K562 (cell line): ENCODE data around the gene SERINC3. TPM values are rescaled to one million over a fixed set of nuclear protein-coding genes. Genes with fewer than 3 reads are reported as not detected.

Experiments used
- ATAC-seq: fragments of 200-7000 bp; cut with Tn5 transposase; 3 replicates; pipeline ENCODE4 v1.9.1; 2020; ENCODE audit warnings: moderate library complexity
- BruUV-seq: library from RNA; stranded (reverse); fragments of 400-500 nt; replicated peaks from 2 replicates; lab custom pipeline; 2021; lab: Mats Ljungman, UMichigan
- CTCF ChIA-PET: fragments of 300-600 bp; formaldehyde crosslinking; extraction: SDS; loops from one replicate; lab custom pipeline; 2021; ENCODE audit warnings: low intra/inter-chr PET ratio; lab: Yijun Ruan, JAX
- POLR2A ChIA-PET: fragments of 300-600, 350-650 bp; sonication (Branson Sonifier 250); formaldehyde crosslinking; extraction: SDS; loops from one replicate; lab custom pipeline; 2021; ENCODE audit warnings: antibody characterized with exemption, inconsistent platforms; lab: Yijun Ruan, JAX
- DNase-seq, 4 experiments: peaks; one replicate each; pipeline versions ENCODE4 v3.0.0 to v3.0.0-alpha.2; 2011 to 2018; ENCODE audit warnings: low spot score in 3 of 4, mixed read lengths in 3 of 4; ENCODE audit errors: extremely low read depth in 1 of 4
- FAIRE-seq: peaks from 2 replicates; lab custom pipeline; 2011; peaks lifted over from hg19 to GRCh38; lab: Jason Lieb, UNC
- H2AFZ ChIP-seq: 2 replicates; pipeline ENCODE4 v1.6.0; 2011; ENCODE audit warnings: low read depth, low read length, control low read depth, inconsistent platforms
- H3K27ac ChIP-seq: fragments of 200-600 bp; 3 replicates; pipeline ENCODE4 v1.8.0; 2011; ENCODE audit warnings: low read depth, mild to moderate bottlenecking, control low read depth, inconsistent platforms, low read length, moderate library complexity, mixed read lengths; ENCODE audit errors: extremely low read depth
- H3K27me3 ChIP-seq, 2 experiments: fragments of 300-600 bp in 1 of 2; 2 replicates in 1 of 2; 3 replicates in 1 of 2; pipeline versions ENCODE4 v1.6.0 to v1.8.0; 2011; ENCODE audit warnings: inconsistent platforms in 2 of 2, low read length in 2 of 2, mild to moderate bottlenecking in 1 of 2, mixed read lengths in 1 of 2, moderate library complexity in 1 of 2; ENCODE audit not compliant: control insufficient read depth in 2 of 2, insufficient read depth in 2 of 2
- H3K36me3 ChIP-seq: fragments of 300-600 bp; 3 replicates; pipeline ENCODE4 v1.8.0; 2011; ENCODE audit warnings: mild to moderate bottlenecking, low read length, inconsistent platforms; ENCODE audit not compliant: control insufficient read depth, insufficient read depth
- H3K4me1 ChIP-seq, 2 experiments: fragments of 200-600 bp in 1 of 2; replicated peaks in 1 of 2; 2 replicates in 1 of 2; 3 replicates in 1 of 2; pipeline versions ENCODE4 v1.5.1 to v1.8.0; 2011; ENCODE audit warnings: inconsistent platforms in 2 of 2, low read length in 2 of 2, mild to moderate bottlenecking in 1 of 2, mixed read lengths in 1 of 2, moderate library complexity in 1 of 2; ENCODE audit not compliant: control insufficient read depth in 2 of 2, insufficient read depth in 2 of 2
- H3K4me2 ChIP-seq: 2 replicates; pipeline ENCODE4 v1.6.1; 2011; ENCODE audit warnings: low read length, control low read depth, inconsistent platforms, mixed read lengths; ENCODE audit not compliant: insufficient read depth
- H3K4me3 ChIP-seq: fragments of 200-600 bp; sonication (generic), shearing (Covaris generic); 2 replicates; pipeline ENCODE4 v1.5.1; 2016; ENCODE audit warnings: control low read depth, inconsistent platforms
- H3K79me2 ChIP-seq: fragments of 200-600 bp; 3 replicates; pipeline ENCODE4 v1.8.0; 2011; ENCODE audit warnings: low read length, inconsistent platforms; ENCODE audit not compliant: control insufficient read depth, insufficient read depth
- H3K9ac ChIP-seq, 2 experiments: 2 replicates each; pipeline versions ENCODE4 v1.6.0 to v1.6.1; 2011; ENCODE audit warnings: low read depth in 2 of 2, low read length in 2 of 2, control low read depth in 1 of 2, inconsistent platforms in 1 of 2, mild to moderate bottlenecking in 1 of 2, mixed read lengths in 1 of 2; ENCODE audit not compliant: insufficient read depth in 1 of 2
- H3K9me1 ChIP-seq: one replicate; pipeline ENCODE4 v1.6.0; 2011; ENCODE audit warnings: inconsistent platforms, mild to moderate bottlenecking, low read length, moderate library complexity; ENCODE audit not compliant: control insufficient read depth, insufficient read depth
- H3K9me3 ChIP-seq: replicated peaks from 2 replicates; pipeline ENCODE4 v1.5.1; 2011; ENCODE audit warnings: low read depth, low read length, inconsistent platforms; ENCODE audit not compliant: control insufficient read depth, insufficient read depth
- H4K20me1 ChIP-seq: replicated peaks from 2 replicates; pipeline ENCODE4 v1.6.1; 2011; ENCODE audit warnings: low read length, inconsistent platforms, mixed read lengths; ENCODE audit not compliant: control insufficient read depth, insufficient read depth
- ARID1B ChIP-seq: fragments of 450-650 bp; IDR thresholded peaks from 2 replicates; pipeline ENCODE4 v1.6.1; 2016; ENCODE audit warnings: antibody characterized with exemption, mild to moderate bottlenecking, inconsistent platforms
- CEBPB ChIP-seq: fragments of 450-650 bp; IDR thresholded peaks from 2 replicates; pipeline ENCODE4 v1.6.1; 2016; ENCODE audit warnings: missing genetic modification characterization, missing compliant biosample characterization
- CREB3 ChIP-seq: fragments of 450-650 bp; conservative IDR thresholded peaks from 2 replicates; pipeline ENCODE4 v1.6.1; 2016; ENCODE audit warnings: missing genetic modification characterization, low read depth, mild to moderate bottlenecking, missing compliant biosample characterization, moderate library complexity
- EP300 ChIP-seq: IDR thresholded peaks from 2 replicates; pipeline ENCODE4 v1.6.1; 2012; ENCODE audit warnings: low read length, improper control_type of control experiment
- HINFP ChIP-seq: fragments of 450-650 bp; conservative IDR thresholded peaks from 2 replicates; pipeline ENCODE4 v1.6.1; 2016; ENCODE audit warnings: missing genetic modification characterization, low read depth, mild to moderate bottlenecking, control low read depth, missing compliant biosample characterization
- KLF1 ChIP-seq: fragments of 450-650 bp; IDR thresholded peaks from 2 replicates; pipeline ENCODE4 v1.6.1; 2016; ENCODE audit warnings: missing genetic modification characterization, missing compliant biosample characterization
- NCOR1 ChIP-seq: fragments of 450-650 bp; IDR thresholded peaks from 2 replicates; pipeline ENCODE4 v1.6.1; 2016; ENCODE audit warnings: mild to moderate bottlenecking, moderate library complexity
- PTTG1 ChIP-seq: fragments of 450-650 bp; IDR thresholded peaks from 2 replicates; pipeline ENCODE4 v1.6.1; 2016; ENCODE audit warnings: low read depth, mild to moderate bottlenecking, missing genetic modification characterization, missing compliant biosample characterization
- RUNX1 ChIP-seq: sonication (generic); IDR thresholded peaks from 2 replicates; pipeline ENCODE4 v1.6.1; 2016; ENCODE audit warnings: antibody characterized with exemption, low read depth
- TCF3 ChIP-seq: sonication (generic); formaldehyde crosslinking; IDR thresholded peaks from 2 replicates; pipeline ENCODE4 v1.4.0; 2020; ENCODE audit warnings: mild to moderate bottlenecking, missing genetic modification reagents
- ZMIZ1 ChIP-seq, 2 experiments: fragments of 150-350 bp in 1 of 2; IDR thresholded peaks; 2 replicates each; pipeline ENCODE4 v1.6.1; 2012 to 2016; ENCODE audit warnings: low read depth in 2 of 2, low read length in 2 of 2, mild to moderate bottlenecking in 1 of 2, moderate library complexity in 1 of 2
- ZNF589 ChIP-seq: fragments of 200-800 bp; sonication (Bioruptor generic); IDR thresholded peaks from 2 replicates; pipeline ENCODE4 v1.6.1; 2016; ENCODE audit warnings: low read depth, missing genetic modification characterization, missing compliant biosample characterization
- ZNF644 ChIP-seq: fragments of 200-800 bp; sonication (Bioruptor generic); IDR thresholded peaks from 2 replicates; pipeline ENCODE4 v1.6.1; 2016; ENCODE audit warnings: low read depth, missing genetic modification characterization, missing compliant biosample characterization
- WGBS: fragments of 100-300 bp; shearing (Covaris generic); methylation state at CpG from one replicate; pipeline ENCODE4 v1.1.6; 2016; ENCODE audit warnings: low coverage, mixed read lengths; ENCODE audit not compliant: insufficient coverage; ENCODE audit errors: missing lambda C conversion rate; 5-methylcytosine and 5-hydroxymethylcytosine counted together
- in situ Hi-C: fragments of 300-500 bp; cut with MboI; formaldehyde crosslinking; loops from 4 replicates; pipeline ENCODE4 v1.15.0; 2018; ENCODE audit warnings: inconsistent platforms, mixed read lengths
- intact Hi-C: fragments of 100-400 bp; cut with micrococcal nuclease; formaldehyde crosslinking; loops from 2 replicates; pipeline ENCODE4 v1.14.2; 2022
- polyA plus RNA-seq, 8 experiments: library from polyadenylated mRNA; depleted of rRNA in 4 of 8; stranded (reverse) in 5 of 8; unstranded in 3 of 8; fragments of >200 nt; fragmentation: Nextera tagmentation in 2 of 8; fragmentation: Illumina TruSeq in 1 of 8; extraction: Ambion mirVana in 2 of 8; extraction: Trizol in 1 of 8; gene quantifications; 2 replicates each; pipeline versions ENCODE4 v1.2.1 to v1.2.3, GENCODE V29; 2011 to 2014; ENCODE audit warnings: inconsistent platforms in 1 of 8, missing spikeins in 1 of 8
- total RNA-seq, 7 experiments: library from RNA; depleted of rRNA in 6 of 7; stranded (reverse); fragments of >200 nt in 6 of 7; fragmentation: Illumina TruSeq in 2 of 7; extraction: Trizol in 2 of 7; gene quantifications; 2 replicates each; pipeline versions ENCODE4 v1.2.1 to v1.2.3, GENCODE V29; 2011 to 2021; ENCODE audit warnings: low replicate concordance in 1 of 7

SERINC3 gene
- total and polyA plus RNA-seq, 9 of the 15 experiments (the other 6 are each of a cell fraction or from before 2014, with no cell fraction given), result 24.7 to 107 (median 48.8) TPM

- no peaks in the 10 kb centered on the region for H3K9me3 ChIP-seq
- no peaks in the 10 kb centered on the region for H3K9me1 ChIP-seq
- H3K79me2 ChIP-seq, result no peaks in the 10 kb centered on the region
- no peaks in the 10 kb centered on the region for H3K4me1 ChIP-seq
- POLR2A ChIA-PET, result interaction anchor here (2.4 kb wide), 1 partner anchor 9 kb away, joined by 11 read pairs; no protein-coding TSS in a partner anchor
- WGBS, result 84% methylated on average over 3 of the region's 3 CpGs
- no peak overlapping the region for H3K4me3 ChIP-seq
- no peak for FAIRE-seq
- in situ Hi-C loops, result no loop called here
- H3K27me3 ChIP-seq, result no peaks in the 10 kb centered on the region
- H3K27ac ChIP-seq, result no peak overlapping the region
- H3K9ac ChIP-seq, result no peak overlapping the region
- peaks cover 84% of the 10 kb centered on the region for H3K36me3 ChIP-seq
- CTCF ChIA-PET, result no interaction called here
- TF ChIP-seq CREB3 (tag) (no peak), ZMIZ1 (IDR thresholded peaks at IDR 0.05; ENCODE audit: low read depth in 2 of 2, low read length in 2 of 2) (no peak), KLF1 (tag) (no peak), NCOR1 (no peak), ZNF644 (tag) (no peak), EP300 (no peak), PTTG1 (tag) (no peak), HINFP (tag) (no peak), ARID1B (no peak), CEBPB (tag) (no peak), RUNX1 (no peak), ZNF589 (CRISPR knock-in tag) (no peak), TCF3 (no peak)
- TF ChIP-seq, all 486 proteins: peak for 0
- DNase-seq, result no peak
- Histone ChIP-seq H3K4me2 (no peak overlapping the region), H2AFZ (no peak overlapping the region), H4K20me1 (no peaks in the 10 kb centered on the region)
- BruUV-seq, result no TSS peak
- intact Hi-C loops, result no loop called here
- ATAC-seq, result no peak
These were observed 24.1 kb downstream of the SERINC3 start for GRCh38 chr20:44497761-44498160.
